PC-9 (cell line): ENCODE measurements around the gene METTL17. TPM values are rescaled to one million over a fixed set of nuclear protein-coding genes. Genes with fewer than 3 reads are reported as not detected.

Experiments
- BruUV-seq: library from RNA; stranded (reverse); fragments of 400-500 nt; replicated peaks from 2 replicates; lab custom pipeline; 2021; lab: Mats Ljungman, UMichigan
- CTCF ChIA-PET: fragments of 300-600 bp; sonication (Branson Sonifier 250); formaldehyde crosslinking; loops from one replicate; lab custom pipeline; 2022; ENCODE audit warnings: antibody characterized with exemption; lab: Charles Lee
- POLR2A ChIA-PET: fragments of 300-600 bp; sonication (Branson Sonifier 250); formaldehyde crosslinking; loops from one replicate; lab custom pipeline; 2022; ENCODE audit warnings: antibody characterized with exemption; ENCODE audit not compliant: unreplicated experiment; lab: Charles Lee
- DNase-seq, 2 experiments: peaks; one replicate each; pipeline versions ENCODE4 v3.0.0 to v3.0.0-alpha.2; 2015 to 2022; ENCODE audit warnings: mixed read lengths in 1 of 2
- H2AFZ ChIP-seq: fragments of 200-600 bp; sonication (generic); 2 replicates; pipeline ENCODE4 v1.8.1; 2017; ENCODE audit warnings: antibody characterized with exemption
- H3F3A ChIP-seq: fragments of 200-600 bp; sonication (generic); 2 replicates; pipeline ENCODE4 v1.8.1; 2017; ENCODE audit warnings: antibody characterized with exemption, mild to moderate bottlenecking, low read depth; ENCODE audit not compliant: insufficient read depth
- H3K27ac ChIP-seq: fragments of 200-600 bp; sonication (generic); 2 replicates; pipeline ENCODE4 v1.6.1; 2016; ENCODE audit warnings: mixed run types
- H3K27me3 ChIP-seq: fragments of 200-600 bp; sonication (generic); 2 replicates; pipeline ENCODE4 v1.6.1; 2016; ENCODE audit warnings: low read depth, mixed run types; ENCODE audit not compliant: insufficient read depth
- H3K36me3 ChIP-seq: fragments of 200-600 bp; sonication (generic); 2 replicates; pipeline ENCODE4 v1.6.1; 2016; ENCODE audit warnings: low read depth, mixed run types
- H3K4me1 ChIP-seq: fragments of 200-600 bp; sonication (generic); replicated peaks from 2 replicates; pipeline ENCODE4 v1.6.1; 2016; ENCODE audit warnings: mixed run types; ENCODE audit not compliant: insufficient read depth
- H3K4me2 ChIP-seq: fragments of 200-600 bp; sonication (generic); 2 replicates; pipeline ENCODE4 v1.6.1; 2017; ENCODE audit warnings: mixed run types
- H3K4me3 ChIP-seq: fragments of 200-600 bp; sonication (generic); 2 replicates; pipeline ENCODE4 v1.6.1; 2016; ENCODE audit warnings: mixed run types
- H3K79me2 ChIP-seq: fragments of 200-600 bp; sonication (generic); 2 replicates; pipeline ENCODE4 v1.6.1; 2017; ENCODE audit warnings: low read depth, mixed run types
- H3K9me2 ChIP-seq: fragments of 200-600 bp; sonication (generic); 2 replicates; pipeline ENCODE4 v1.8.1; 2017; ENCODE audit warnings: mild to moderate bottlenecking; ENCODE audit not compliant: insufficient read depth
- H3K9me3 ChIP-seq: fragments of 200-600 bp; sonication (generic); 2 replicates; pipeline ENCODE4 v1.8.1; 2016; ENCODE audit warnings: low read depth; ENCODE audit not compliant: insufficient read depth
- H4K20me1 ChIP-seq: fragments of 200-600 bp; sonication (generic); 2 replicates; pipeline ENCODE4 v1.8.1; 2017; ENCODE audit not compliant: insufficient read depth
- EZH2 ChIP-seq: fragments of 200-600 bp; sonication (generic); IDR thresholded peaks from 2 replicates; pipeline ENCODE4 v1.8.0; 2017; ENCODE audit warnings: antibody characterized with exemption, low read depth
- intact Hi-C: fragments of 100-400 bp; cut with micrococcal nuclease; formaldehyde crosslinking; loops from one replicate; pipeline ENCODE4 v1.10.0; 2022; ENCODE audit not compliant: unreplicated experiment
- total RNA-seq: library from RNA; stranded (reverse); gene quantifications from 2 replicates; pipeline ENCODE4 v1.2.3, GENCODE V29; 2021
- TF ChIP-seq, protein P1 (sequence below): fragments of 200-600 bp; sonication (generic); conservative IDR thresholded peaks from 2 replicates; pipeline ENCODE4 v1.6.1; 2017; ENCODE audit warnings: mixed run types, antibody characterized with exemption, mild to moderate bottlenecking, moderate library complexity

The METTL17 gene
- total RNA-seq, 1 experiment from 2014 or later = 51.2 TPM

DNA sequence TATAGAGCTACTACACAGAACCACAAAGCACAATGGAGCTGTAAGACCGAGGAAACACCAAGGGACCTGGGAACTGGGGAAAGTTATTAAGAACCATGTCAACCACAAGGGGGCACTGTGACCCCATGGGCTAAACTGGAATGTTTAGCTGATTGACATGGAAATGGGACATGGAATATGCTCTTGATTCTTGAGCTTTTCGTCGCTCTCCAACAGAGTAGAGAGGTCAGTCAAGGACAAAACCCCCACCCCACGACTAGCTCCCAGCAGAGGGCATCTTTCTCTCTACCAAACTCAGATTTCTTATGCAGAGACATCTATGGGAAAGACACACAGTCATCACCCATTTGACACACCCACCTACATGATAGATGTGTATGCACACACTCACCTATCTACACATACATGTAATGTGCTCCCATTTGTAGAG is 25.0 kb downstream of the METTL17 start:
- Histone ChIP-seq H3K4me3 (no peak overlapping the region), H3K79me2 (no peaks in the 10 kb centered on the region), H3F3A (no peaks in the 10 kb centered on the region), H2AFZ (no peak overlapping the region), H3K9me2 (no peaks in the 10 kb centered on the region), H3K4me2 (no peak overlapping the region), H3K4me1 (no peaks in the 10 kb centered on the region), H4K20me1 (no peaks in the 10 kb centered on the region), H3K9me3 (no peaks in the 10 kb centered on the region), H3K27ac (no peak overlapping the region), H3K27me3 (no peaks in the 10 kb centered on the region), H3K36me3 (no peaks in the 10 kb centered on the region)
- CTCF ChIA-PET = interaction anchor here (0.5 to 2.5 kb wide), 13 partner anchors 9 to 269 kb away, joined by 3 to 20 read pairs (median 4); partner anchors contain the start of genes ARHGEF40 and SLC39A2
- POLR2A ChIA-PET = interaction anchor here (0.7 to 0.8 kb wide), 2 partner anchors 17 to 588 kb away, joined by 6 to 17 read pairs; no protein-coding TSS in a partner anchor
- intact Hi-C loops = loop anchor here (1.0 to 10.0 kb wide), 3 partner anchors 26 to 90 kb away; no protein-coding TSS in a partner anchor
- TF ChIP-seq, protein P1, sequence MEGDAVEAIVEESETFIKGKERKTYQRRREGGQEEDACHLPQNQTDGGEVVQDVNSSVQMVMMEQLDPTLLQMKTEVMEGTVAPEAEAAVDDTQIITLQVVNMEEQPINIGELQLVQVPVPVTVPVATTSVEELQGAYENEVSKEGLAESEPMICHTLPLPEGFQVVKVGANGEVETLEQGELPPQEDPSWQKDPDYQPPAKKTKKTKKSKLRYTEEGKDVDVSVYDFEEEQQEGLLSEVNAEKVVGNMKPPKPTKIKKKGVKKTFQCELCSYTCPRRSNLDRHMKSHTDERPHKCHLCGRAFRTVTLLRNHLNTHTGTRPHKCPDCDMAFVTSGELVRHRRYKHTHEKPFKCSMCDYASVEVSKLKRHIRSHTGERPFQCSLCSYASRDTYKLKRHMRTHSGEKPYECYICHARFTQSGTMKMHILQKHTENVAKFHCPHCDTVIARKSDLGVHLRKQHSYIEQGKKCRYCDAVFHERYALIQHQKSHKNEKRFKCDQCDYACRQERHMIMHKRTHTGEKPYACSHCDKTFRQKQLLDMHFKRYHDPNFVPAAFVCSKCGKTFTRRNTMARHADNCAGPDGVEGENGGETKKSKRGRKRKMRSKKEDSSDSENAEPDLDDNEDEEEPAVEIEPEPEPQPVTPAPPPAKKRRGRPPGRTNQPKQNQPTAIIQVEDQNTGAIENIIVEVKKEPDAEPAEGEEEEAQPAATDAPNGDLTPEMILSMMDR = peak; percentile 83
- TF ChIP-seq EZH2 = no peak
- no TSS peak for BruUV-seq
- peak; percentile 55 to 69 for DNase-seq

DNA sequence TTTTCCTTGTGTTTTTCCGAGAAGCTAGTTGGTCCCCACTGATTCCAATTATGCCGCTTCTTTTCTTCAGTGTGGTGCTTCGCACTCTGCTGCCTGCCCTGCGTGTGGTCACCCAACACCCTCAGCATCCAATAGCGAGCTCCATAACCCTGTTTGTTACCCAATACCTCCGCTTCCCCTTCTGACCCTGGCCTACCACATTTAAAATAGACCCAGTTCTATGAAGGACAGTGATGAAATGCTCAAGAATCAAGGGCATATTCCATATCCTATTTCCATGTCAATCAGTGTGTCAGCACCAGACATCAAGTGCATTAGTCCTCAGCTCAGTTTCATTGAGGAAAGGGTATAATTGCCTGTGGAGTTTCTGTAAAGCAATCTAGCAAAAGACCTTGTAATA is 25.5 kb downstream of the METTL17 start:
- Histone ChIP-seq H3K4me2 (no peak overlapping the region), H3K27me3 (no peaks in the 10 kb centered on the region), H3F3A (no peaks in the 10 kb centered on the region), H3K9me2 (no peaks in the 10 kb centered on the region), H4K20me1 (no peaks in the 10 kb centered on the region), H3K4me1 (no peaks in the 10 kb centered on the region), H3K27ac (no peak overlapping the region), H2AFZ (no peak overlapping the region), H3K4me3 (no peak overlapping the region), H3K9me3 (no peaks in the 10 kb centered on the region), H3K79me2 (no peaks in the 10 kb centered on the region), H3K36me3 (no peaks in the 10 kb centered on the region)
- intact Hi-C loops = loop anchor here (10.0 kb wide), 1 partner anchor 49 kb away; no protein-coding TSS in a partner anchor
- no peak for DNase-seq
- ChIA-PET POLR2A (no interaction called here), CTCF (interaction anchor here (0.5 to 2.5 kb wide), 12 partner anchors 9 to 268 kb away, joined by 3 to 20 read pairs (median 4); partner anchors contain the start of gene ARHGEF40)
- BruUV-seq = no TSS peak
- TF ChIP-seq, protein P1 = no peak
- no peak for TF ChIP-seq EZH2

DNA sequence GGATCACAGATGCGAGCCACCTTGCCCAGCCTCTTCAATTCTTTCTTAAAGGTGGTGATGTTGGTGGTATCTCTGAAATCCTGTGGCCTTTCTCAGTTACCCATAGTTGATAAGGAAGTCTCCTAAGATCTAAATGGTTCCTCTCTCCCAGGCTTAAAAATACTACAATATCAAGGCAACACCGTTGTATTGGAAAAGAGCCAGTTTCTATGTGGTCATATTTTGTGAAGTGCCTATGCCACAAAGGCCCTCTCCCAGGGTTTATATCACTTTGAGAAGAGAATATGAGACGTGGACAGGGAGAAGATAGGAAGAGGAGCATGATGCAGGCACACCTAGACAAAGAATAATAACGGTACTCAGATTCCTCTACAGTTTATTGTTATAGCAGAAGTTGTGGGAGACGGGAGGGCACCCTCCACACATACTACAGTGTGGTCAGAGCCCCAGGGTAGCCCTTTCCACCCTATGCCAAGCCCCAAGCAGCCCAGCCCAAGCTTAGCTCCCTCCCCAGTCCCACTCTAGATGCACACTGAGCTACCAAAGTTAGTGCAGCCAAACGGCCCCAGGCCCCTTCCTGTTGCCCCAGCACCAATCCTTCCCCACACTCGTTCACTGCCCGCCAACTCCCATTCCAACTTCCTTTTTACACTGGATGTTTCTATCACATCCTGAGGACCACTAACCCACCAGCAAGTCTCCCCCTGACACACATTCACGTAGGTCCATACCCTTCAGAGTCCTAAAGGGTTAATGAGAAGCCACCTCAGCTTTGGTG is 26.8 kb downstream of the METTL17 start:
- BruUV-seq = no TSS peak
- CTCF ChIA-PET = no interaction called here

More for the DNA sequence above, 26.8 kb downstream of the METTL17 start:
- Histone ChIP-seq H3K9me2 (no peaks in the 10 kb centered on the region), H3K27ac (no peak overlapping the region), H3K4me2 (no peak overlapping the region), H3K27me3 (no peaks in the 10 kb centered on the region), H4K20me1 (no peaks in the 10 kb centered on the region), H3K9me3 (no peaks in the 10 kb centered on the region), H3K36me3 (no peaks in the 10 kb centered on the region), H2AFZ (no peak overlapping the region), H3K79me2 (no peaks in the 10 kb centered on the region), H3K4me3 (no peak overlapping the region), H3F3A (no peaks in the 10 kb centered on the region), H3K4me1 (no peaks in the 10 kb centered on the region)
- no peak for TF ChIP-seq EZH2
- TF ChIP-seq, protein P1 = no peak
- no peak for DNase-seq
- intact Hi-C loops = loop anchor here (10.0 kb wide), 1 partner anchor 48 kb away; no protein-coding TSS in a partner anchor
- POLR2A ChIA-PET = no interaction called here
